Measurements from ENCODE around the gene RNF40.

DNA sequence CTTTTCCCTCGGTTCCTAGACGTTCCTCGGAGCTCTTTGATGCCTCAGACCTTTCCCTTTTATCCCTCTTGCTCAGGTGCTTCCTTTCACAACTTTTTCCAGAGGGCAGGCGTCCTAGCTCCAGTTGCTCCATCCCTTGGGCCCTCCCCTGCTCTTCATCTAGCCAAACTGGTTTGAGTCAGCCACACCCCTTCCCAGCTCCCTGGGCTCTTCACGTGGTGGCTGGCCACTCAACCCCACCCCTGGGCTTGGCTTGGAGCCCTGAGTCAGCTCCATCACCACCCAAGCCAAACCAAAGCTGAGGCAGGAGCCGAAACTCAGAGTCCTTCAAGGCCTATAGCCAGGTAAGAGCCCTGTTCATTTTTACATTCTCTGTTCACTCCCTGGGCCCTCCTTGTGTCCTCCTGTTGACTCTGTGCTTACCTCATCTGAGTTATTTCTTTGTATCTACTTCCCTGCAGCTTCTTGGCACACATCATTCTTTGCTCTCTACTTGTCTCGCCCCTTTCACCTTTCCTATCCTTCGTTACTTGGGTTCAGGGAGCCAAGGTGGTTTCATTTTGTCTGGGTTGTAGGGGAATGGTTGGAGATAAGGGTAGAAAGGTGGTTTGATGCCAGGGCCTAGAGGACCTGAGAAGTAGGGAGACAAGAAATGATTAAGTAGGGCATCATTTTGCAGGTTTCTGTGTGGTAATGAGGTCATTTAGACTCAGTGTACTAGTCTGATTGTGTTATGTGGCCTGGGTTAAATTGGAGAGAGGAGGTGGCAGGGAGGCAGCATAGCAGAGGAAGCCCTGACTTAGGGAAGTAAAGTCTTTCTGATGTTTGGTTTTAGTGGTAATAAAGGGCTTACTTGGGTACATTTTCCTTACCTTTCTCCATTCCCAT lies 21.5 kb upstream of the RNF40 start:
- TF ChIP-seq CTCF (IDR thresholded peaks at IDR 0.05) (no peak), POLR2A (IDR thresholded peaks at IDR 0.05) (no peak)
